Fibroblast of the conjunctiva (primary cell): Measurements from ENCODE around the gene POLRMT.
"Not testable (repeated sequence)": the region's sequence is repeated elsewhere in the genome, so short reads cannot be mapped to it uniquely, and the experiment has no call there.

Experiments
- DNase-seq: peaks from one replicate; pipeline ENCODE4 v3.0.0-alpha.2; 2010; ENCODE audit warnings: low read depth

POLRMT gene

DNA sequence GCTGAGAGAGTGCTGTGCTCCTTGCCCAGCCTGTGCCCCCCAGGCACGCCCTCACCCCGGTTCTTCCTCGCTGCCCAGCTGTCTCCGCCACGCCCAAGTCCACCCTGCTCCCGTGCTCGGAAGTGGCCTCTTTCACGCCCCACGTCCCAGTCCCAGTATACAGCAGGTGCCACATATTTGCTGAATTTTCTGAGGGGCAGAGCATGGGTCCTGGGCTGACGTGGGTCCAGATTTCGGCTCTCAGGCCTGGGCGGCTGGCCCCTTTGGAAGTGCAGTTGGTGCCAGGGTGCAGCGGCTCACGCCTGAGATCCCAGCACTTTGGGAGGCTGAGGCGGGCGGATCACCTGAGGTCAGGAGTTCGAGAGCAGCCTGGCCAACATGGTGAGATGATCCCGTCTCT lies 40.3 kb downstream of the POLRMT start:
- DNase-seq: no peak

DNA sequence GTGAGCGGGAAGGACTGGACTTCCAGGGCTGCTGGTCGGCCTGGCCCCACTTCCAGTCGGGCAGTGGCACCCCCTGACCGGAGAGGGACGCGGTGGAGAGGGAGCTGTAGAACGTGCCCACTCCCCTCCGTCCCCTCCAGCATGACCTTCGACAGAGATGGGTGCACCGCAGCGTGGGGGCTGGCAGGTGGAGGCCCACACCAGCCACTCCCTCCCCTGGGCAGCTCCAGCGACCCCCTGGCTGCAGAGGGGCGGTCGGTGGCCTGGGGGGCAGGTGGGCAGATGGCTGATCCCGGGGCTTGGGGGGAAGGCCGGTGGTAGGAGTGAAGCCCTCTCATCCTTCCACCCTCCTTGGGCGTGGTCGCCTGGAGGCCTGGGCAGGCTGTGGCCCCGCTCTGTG lies 41.2 kb downstream of the POLRMT start:
- no peak for DNase-seq

GRCh38 chr19:591099-591958 lies 42.0 kb downstream of the POLRMT start:
- no peak for DNase-seq

DNA sequence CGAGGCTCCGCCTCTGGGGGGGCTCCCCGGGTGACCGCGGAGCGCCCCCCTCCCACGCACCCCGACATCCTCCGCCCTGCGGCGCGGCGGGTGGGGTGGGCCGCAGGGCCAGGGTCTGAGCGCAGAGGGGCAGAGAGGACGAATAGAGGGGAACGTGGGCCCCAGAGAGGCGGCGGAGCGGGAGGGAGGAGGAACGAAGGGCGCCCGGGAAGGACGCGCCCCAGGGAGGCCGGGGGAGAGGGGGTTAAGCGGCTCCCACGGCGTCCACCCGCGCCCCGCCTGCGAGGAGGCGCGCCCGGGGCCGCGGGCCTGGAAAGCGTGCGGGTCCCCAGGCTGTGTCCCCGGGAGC lies 42.6 kb downstream of the POLRMT start:
- no peak for DNase-seq

GRCh38 chr19:590396-590745 lies 43.0 kb downstream of the POLRMT start:
- DNase-seq: no peak

DNA sequence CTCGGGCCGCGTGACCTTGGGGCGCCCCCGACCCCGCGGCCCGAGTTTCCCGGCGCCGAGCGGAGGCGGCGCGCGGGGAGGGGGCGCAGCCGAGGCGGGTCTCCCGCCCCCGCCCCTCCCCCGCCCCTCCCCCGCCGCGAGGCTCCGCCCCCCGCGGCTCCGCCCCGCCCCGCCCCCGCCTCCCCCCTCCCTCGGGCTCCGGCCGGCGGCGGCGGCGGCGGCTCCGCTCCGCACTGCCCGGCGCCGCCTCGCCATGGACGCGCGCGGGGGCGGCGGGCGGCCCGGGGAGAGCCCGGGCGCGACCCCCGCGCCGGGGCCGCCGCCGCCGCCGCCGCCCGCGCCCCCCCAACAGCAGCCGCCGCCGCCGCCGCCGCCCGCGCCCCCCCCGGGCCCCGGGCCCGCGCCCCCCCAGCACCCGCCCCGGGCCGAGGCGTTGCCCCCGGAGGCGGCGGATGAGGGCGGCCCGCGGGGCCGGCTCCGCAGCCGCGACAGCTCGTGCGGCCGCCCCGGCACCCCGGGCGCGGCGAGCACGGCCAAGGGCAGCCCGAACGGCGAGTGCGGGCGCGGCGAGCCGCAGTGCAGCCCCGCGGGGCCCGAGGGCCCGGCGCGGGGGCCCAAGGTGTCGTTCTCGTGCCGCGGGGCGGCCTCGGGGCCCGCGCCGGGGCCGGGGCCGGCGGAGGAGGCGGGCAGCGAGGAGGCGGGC lies 43.5 kb downstream of the POLRMT start, which contains the start of gene HCN2:
Gene HCN2 (plus strand): TSS at position 189 of the 703 bp plus-strand sequence. CDS start 65 bp downstream, at position 254.
- DNase-seq: no peak

DNA sequence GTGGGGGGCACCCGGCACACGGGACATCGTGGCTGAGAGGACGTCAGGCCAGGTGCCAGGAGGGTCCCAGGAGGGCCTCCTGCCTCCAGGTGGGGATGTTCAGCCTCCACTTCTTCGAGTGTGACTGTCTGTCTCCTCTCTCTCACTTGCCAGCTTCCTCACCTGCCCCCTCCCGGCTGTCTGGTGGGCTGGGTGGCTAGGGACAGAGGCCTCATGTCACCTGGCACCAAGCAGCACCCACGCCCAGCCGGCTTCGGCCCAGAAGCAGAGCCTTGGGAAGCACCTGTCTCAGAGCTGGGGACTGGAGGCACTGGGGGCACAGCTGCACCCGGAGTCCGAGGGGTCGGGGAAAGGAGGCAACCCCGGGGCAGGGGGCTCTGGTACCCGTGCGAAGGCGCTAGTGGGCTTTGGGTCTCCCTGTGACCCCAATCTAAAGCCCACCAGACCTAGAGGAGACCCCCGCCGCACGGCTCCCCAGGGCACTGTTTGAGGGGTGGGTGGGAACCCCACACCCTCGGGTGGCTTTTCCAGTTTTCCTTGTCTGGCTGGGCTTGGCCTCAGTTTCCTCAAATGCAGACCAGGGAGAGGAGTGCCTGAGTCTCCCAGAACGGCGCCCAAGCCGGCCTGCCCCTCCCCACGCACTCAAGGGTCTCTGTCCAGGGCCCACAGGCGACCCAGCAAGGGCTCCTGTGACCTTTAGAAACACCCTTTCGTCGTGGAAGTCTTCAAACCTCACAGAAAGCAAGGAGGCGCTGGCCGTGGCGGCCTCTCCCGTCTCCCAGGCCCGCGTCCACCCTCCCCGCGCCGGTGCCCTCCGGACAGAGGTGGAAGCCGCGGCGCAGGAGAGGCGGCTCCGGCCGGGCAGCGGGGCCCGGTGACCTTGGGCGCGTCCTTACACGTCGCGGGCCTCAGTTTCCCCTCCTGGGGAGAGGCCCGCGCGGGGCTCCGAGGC lies 44.3 kb downstream of the POLRMT start:
- DNase-seq: no peak

- peak; percentile 67 for DNase-seq
These were observed 45.1 kb downstream of the POLRMT start for GRCh38 chr19:588093-588740.

DNA sequence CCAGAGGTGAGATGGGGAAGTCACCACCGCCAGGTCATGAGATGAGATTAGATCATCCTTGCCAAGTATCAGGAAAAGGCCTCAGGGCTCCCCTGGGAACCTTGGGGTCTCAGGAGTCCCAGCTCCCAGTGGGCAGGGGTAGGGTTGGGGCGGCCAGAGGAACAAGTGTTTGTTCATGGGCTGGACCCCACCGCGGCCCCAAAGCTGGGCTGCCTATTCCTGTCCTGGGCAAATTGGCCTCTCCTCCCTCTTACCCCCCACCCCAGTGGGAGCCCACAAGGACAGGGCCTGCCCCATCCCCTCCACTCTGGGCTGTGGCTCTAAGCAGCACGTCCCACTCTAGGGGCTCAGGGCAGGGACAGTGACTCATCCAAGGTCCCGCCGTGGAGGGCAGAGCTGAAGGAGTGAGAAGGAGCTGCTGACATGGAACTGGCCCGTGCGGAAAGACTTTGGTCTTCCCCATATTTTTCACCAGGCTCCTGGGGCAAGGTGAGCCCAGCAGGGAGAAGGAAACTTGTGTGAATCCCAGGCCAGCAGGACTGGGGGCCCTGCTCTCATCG lies 47.7 kb downstream of the POLRMT start:
- DNase-seq: no peak

DNA sequence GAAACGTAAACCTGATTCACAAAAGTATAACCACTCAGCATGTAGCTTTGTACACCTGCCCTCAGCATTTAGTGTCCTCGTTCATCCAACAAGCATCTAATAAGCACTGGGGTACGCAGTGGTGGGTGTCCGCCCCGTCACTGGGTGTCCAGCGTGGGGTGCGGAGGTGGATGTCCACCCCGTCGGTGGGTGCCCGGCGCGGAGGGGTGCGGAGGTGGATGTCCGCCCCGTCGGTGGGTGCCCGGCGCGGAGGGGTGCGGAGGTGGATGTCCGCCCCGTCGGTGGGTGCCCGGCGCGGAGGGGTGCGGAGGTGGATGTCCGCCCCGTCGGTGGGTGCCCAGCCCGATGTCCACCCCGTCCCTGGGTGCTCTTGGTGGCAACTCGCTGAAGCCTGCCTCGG lies 48.2 kb downstream of the POLRMT start:
- DNase-seq: not testable (repeated sequence)

GRCh38 chr19:584240-585001 lies 48.9 kb downstream of the POLRMT start:
- DNase-seq: no peak

GRCh38 chr19:583968-584239 lies 49.4 kb downstream of the POLRMT start:
- DNase-seq: no peak

DNA sequence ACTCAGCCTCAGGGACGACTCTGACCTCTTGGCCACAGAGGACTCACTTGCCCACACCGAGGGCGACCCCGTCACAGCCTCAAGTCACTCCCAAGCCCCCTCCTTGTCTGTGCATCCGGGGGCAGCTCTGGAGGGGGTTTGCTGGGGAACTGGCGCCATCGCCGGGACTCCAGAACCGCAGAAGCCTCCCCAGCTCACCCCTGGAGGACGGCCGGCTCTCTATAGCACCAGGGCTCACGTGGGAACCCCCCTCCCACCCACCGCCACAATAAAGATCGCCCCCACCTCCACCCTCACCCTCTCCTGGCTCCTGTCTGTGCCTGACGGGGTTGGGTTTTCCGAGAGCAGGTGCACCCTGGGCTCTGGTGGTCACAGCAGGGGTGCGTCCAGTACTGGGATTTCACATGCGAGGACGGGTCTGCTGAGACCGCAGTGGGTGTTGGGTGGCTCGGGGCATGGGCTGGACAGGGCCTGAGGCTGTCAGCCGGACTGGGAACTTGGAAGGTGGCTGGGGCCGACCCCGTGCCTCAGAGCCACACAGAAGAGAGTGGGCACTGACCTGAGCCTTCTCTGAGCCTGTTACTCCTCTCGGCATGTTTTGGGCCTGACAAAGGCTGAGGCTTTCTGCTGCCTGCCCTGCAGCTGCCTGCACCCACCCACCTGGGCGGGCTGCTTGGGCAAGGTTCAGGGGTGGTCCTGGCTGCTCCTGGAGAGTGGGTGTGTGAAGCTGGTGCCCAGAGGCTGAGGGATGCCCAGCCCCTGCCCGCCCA lies 50.0 kb downstream of the POLRMT start:
- no peak for DNase-seq

GRCh38 chr19:582497-583197 lies 50.7 kb downstream of the POLRMT start:
- DNase-seq: no peak

DNA sequence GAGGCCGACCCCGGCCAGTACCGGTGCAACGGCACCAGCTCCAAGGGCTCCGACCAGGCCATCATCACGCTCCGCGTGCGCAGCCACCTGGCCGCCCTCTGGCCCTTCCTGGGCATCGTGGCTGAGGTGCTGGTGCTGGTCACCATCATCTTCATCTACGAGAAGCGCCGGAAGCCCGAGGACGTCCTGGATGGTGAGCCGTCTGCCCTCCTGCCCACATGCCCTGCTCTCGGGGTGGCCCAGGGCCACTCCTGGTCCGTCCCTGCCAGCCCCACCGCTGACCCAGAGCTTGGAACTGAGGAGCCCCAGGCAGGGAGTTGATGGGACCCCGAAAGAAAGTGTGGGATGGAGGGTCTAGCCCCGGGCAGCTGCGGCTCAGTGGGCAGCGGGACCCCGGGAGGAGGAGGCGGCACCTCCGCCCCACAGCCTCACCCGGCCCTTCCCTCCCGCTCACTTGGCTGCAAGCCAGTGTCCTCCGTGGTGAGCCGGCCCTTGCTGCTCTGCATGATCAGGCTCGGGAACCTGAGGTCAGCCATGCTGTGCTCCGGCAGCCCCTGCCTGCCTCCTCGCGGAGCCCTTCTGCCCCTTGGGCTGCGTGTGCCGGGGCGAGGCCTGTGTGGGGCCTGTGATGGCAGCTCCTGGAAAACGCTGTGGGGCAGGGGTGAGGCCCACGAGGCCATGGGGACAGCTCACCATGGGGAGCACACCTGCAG lies 51.8 kb downstream of the POLRMT start:
- DNase-seq: no peak

DNA sequence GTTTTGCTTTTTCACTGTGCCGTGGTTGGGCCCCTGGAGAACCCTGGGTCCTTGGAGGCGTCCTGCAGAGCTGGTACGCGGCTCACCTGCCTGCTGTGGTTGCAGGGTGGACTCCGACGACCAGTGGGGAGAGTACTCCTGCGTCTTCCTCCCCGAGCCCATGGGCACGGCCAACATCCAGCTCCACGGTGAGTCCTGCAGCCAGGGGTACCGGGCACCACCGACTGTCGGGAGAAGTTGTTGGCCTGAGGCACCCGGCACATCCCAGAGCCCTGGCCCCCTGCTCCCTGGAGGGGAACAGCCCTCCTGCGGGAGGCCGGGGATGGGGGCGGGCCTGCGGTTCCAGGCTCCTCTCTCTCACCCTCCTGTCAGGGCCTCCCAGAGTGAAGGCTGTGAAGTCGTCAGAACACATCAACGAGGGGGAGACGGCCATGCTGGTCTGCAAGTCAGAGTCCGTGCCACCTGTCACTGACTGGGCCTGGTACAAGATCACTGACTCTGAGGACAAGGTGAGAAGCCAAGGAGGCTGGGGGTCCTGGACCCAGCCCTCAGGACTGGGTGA lies 53.0 kb downstream of the POLRMT start:
- DNase-seq: no peak

GRCh38 chr19:579842-580155 lies 53.5 kb downstream of the POLRMT start:
- no peak for DNase-seq

GRCh38 chr19:579111-579841 lies 54.1 kb downstream of the POLRMT start:
- DNase-seq: no peak
